GM19397 (cell line): Measurements from ENCODE around the gene NPPB.
"Not testable (repeated sequence)": the region's sequence is repeated elsewhere in the genome, so short reads cannot be mapped to it uniquely, and the experiment has no call there.

Experiments
- ATAC-seq: cut with Tn5 transposase; IDR thresholded peaks from one replicate; pipeline ENCODE4 v1.9.1; 2021; ENCODE audit warnings: mild to moderate bottlenecking, moderate library complexity; ENCODE audit not compliant: unreplicated experiment

Gene NPPB

DNA sequence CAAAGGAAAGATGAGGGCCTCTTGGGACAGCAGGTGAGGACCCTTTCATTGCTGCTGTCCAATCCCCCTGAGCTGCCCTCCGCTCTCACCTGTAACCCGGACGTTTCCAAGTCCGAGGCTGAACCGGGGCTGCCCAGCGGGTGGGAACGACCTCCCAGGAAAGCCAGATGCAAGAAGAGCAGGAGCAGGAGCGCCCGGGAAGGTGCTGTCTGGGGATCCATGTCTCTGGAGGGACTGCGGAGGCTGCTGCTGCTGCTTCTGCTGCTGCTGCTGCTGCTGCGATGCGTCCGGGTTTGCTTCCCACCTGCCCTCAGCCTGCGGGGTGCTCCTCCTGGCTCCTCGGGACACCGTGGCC, at the start of gene NPPB:
TSS of gene NPPB (minus strand) at position 333 of the 355 bp plus-strand sequence. CDS start at position 221, 112 bp downstream.
- no peak for ATAC-seq

- ATAC-seq: peak; percentile 50
Measured at GRCh38 chr1:11908095-11908675, 49.4 kb upstream of the NPPB start.

GRCh38 chr1:11907275-11908094, 48.7 kb upstream of the NPPB start:
- ATAC-seq: peak; percentile 43

DNA sequence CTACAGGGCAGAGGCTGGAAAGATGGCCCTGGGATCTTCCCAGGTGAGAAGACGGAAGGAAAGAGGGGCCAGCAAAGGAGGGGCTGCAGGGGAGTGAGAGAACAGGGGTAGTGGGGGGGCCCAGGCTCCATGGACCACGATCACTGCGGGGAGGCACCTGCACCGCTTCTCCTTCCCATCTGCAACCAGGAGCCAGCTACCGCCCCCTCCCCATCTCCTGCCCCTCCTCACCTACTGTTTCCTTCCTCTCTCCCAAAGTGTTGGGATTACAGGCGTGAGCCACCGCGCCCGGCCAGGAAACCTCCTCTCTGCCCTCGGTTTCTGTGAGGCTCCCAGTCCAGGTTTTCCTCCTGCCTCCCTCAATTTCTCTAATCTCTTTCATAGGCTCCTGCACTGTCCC, 48.1 kb upstream of the NPPB start:
- no peak for ATAC-seq

DNA sequence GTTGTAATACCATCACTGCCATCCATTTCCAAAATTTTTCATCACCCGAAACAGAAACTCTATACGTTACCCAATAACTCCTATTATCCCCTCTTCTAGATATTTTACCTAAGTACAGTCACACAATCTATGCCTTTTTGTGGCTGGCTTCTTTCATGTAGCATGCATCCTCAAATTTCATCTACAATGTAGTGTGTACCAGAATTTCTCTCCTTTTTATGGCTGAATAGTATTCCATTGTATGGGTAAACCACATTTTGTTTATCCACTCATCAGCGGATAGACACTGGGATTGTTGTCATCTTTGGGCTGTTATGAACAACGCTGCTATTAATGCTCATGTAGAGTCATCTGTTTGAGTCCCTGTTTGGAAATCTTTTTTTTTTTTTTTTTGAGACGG, 46.2 kb upstream of the NPPB start:
- no peak for ATAC-seq

DNA sequence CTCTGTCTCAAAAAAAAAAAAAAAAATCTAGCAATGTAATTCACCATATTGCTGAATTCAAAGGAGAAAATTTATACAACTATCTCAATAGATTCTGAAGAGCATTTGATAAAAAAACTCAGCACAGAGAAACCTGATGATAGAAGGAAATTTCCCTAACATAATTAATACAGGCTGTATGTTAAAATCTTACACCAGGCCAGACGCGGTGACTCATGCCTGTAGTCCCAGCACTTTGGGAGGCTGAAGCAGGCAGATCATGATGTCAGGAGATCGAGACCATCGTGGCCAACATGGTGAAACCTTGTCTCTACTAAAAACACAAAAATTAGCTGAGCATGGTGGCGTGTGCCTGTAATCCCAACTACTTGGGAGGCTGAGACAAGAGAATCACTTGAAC, 45.4 kb upstream of the NPPB start:
- ATAC-seq: not testable (repeated sequence)

GRCh38 chr1:11903210-11903609, 44.5 kb upstream of the NPPB start:
- ATAC-seq: no peak

DNA sequence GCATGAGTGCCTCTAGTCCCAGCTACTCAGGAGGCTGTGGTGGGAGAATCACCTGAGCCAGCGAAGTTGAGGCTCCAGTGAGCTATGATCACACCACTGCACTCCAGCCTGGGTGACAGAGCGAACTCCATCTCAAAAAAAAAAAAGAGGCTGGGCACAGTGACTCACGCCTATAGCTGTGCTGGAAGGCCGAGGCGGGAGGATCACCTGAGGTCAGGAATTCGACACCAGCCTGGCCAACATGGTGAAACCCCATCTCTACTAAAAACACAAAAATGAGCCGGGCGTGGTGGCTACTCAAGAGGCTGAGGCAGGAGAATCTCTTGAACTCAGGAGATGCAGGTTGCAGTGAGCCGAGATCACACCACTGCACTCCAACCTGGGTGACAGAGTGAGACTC, 42.7 kb upstream of the NPPB start:
- ATAC-seq: not testable (repeated sequence)

DNA sequence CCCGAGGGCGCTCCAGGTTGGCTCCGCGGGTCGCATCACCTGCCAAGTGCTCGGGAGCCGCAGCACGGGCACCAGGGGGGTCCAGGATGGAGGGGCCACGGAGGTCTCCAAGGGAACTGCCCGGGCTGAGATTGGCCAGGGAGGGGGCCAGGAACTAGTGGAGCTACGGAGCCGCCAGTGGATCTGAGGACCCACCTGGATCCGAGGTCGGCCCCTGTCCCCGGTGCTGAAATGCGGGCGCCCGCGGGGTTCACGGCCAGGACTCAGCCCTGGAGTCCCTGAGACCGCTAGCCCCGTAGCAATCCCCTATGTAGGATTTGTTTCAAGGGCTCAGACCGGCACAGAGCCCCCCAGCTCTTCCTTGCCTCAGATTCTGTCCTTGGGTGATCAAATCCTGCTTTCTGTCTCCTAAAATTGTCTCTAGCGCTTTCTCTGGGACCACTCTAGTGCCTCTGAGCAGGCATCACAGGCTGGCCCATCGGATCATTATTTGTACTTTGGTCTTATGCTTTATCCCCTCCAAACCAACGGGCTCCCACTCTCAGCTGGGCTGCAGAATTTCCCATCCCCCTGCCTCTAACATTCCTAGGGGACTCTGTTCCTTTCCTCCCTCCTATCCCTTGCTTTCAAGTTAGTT, 40.2 kb upstream of the NPPB start:
- no peak for ATAC-seq

- ATAC-seq: no peak
Measured at GRCh38 chr1:11898086-11898785, 39.5 kb upstream of the NPPB start.

- not testable (repeated sequence) for ATAC-seq
Measured at GRCh38 chr1:11894501-11894900, 35.8 kb upstream of the NPPB start.

GRCh38 chr1:11893907-11894251, 35.1 kb upstream of the NPPB start:
- ATAC-seq: no peak

GRCh38 chr1:11891433-11892186, 32.9 kb upstream of the NPPB start:
- ATAC-seq: no peak

GRCh38 chr1:11888877-11889208, 30.1 kb upstream of the NPPB start:
- no peak for ATAC-seq

DNA sequence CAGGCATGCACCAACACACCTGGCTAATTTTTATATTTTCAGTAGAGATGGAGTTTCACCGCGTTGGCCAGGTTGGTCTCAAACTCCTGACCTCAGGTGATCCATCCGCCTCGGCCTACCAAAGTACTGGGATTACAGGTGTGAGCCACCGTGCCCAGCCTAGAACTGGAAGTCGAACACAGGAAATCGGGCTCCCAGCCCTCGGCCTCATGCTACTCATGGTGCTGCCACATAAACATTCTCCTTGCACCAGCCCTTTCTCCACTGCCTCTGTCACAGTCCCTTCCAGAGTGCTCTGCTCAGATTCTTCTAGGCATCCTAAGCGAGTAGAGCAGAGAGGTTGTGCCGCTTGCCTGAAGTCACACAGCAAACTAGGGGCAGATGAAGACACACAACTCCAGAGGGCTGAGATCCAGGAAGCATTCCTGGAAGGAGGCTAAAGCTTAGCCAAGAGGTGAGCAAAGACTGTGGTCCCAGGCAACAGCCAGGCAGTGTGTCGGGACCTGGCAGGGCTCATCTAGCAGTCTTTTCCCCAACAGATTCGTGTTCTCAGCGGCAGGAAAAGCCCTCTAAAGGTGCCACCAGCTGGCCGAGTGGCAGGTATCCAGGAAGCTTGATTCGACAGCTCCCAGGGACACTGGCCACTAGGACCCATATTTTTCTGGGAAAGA, 29.6 kb upstream of the NPPB start:
- ATAC-seq: no peak

GRCh38 chr1:11887666-11888007, 28.9 kb upstream of the NPPB start:
- ATAC-seq: no peak

DNA sequence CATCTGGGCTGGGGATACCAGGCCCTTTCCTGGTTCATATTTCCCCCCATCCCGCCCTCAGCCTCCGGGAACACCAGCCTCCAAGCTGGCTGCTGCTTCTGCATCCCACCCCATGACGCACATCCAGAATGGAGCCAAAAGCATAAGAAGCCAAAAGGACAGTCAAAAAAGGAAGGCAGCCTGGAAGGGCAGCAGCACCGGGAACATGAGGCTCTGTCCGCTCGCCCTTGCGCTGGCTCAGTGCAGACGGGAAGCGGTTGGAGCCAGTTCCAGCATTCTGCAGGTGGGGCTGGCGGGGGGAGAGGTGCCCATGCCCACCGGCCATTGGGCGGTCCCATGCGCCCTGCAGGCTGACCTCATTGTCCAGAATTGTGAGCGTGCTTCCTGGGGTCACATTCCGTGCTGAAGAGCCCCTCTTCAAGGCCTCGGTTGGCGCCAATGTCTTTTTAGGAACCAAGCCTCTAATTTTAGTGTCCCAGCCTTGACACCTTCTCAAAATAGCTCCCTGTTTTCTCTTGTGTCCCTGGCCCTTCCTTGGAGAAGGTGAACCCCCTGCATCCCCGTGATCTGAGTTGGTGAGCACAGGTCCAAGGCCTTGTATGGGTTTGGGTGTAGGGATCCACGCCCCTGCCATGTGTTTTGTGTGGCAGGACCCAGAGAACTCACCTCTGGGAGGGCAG, 28.4 kb upstream of the NPPB start:
- no peak for ATAC-seq

DNA sequence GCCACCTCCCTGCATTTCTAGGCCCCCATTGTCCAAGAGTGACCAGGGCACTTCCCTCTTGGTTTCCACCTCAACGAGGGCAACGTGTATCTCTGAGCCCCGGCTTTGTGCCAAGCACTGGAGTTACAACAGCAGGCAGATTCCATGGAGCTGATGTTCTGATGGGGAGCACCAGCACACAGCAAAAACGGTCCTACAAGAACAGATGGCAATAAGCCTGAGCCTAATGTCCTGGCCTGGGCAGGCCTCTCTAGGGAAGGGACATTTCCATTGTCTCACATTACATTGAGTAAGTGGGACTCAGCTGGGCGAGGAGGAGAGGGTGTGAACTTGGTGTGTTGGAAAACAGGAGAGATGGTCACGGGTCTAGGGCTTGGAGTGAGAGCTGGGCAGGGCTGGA, 27.2 kb upstream of the NPPB start:
- no peak for ATAC-seq

DNA sequence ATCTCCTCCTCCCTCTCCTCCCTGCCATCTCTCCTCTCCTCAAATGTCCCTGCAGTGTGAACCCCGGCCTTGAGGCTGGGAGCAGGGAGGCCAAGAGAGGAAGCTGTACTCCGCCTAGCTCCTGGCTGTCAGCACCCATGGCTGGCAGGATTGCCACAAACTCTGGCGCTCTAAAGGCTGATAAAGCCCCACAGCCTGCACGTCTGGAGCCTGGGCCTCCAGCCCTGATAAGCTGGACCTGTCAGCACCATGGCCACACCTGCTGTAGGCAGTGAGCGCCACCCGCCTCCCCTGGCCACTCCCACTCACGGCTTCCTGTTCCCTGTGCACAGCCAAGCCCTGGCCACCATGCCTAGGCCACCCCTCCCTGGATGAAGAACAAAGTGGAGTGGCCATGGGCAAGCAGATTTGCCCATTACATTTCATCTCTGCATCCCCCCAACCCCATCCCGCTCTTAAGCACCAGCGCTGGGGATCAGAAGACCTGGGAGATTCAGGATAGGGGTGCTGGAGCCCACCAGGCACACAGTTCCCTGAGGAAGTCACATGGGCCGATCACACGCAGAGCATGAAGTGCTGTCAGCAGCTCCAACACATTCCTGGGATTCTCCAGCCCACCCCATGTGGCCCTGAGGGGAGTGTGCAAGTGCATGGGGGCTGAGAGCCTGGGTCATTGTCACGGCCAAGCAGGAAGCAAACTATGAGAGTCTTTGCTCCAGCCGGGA, 24.2 kb upstream of the NPPB start:
- ATAC-seq: no peak
